ENCODE measurements around the gene ROR2. TPM values are rescaled to one million over a fixed set of nuclear protein-coding genes. Genes with fewer than 3 reads are reported as not detected.

ROR2 gene
- total RNA-seq, 1 experiment from 2014 or later, result 2.7 TPM

DNA sequence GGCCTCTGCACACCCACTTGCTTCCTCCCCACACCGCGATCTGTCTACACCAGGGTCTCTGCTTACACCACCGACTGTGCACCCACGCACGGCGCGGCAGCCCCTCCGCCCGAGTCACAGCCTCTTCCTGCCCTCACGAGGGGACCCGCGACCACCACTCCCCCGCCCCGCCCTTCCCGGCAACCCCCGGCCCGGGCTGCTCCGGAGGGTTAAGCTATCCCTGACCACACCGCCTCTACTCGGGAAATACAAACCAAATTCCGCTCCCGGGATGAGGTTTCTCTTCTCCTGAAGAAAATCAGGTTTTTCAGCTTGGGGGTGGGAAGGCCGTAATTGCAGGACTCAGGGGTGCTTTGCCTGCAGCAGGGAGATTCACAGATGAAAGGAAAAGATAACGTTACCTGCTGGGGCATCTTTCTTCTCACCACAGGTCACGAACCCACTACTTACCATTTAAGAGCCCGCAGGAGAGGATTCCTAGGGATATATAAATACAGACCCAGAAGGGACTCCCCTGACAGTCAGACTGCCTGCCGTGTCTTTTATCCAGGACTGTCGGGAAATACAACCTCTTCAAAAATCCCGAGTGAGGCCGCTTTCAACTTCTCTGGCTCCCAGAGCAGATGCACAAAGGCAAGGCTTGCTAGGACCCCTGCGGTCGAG, 63.5 kb downstream of the ROR2 start:
- no peak overlapping the region for H4K91ac ChIP-seq (ENCODE audit: insufficient read length, low read depth, low read length)
- peaks cover 9% of the 10 kb centered on the region; the same call in 1 of the 2 replicates for H3K4me1 ChIP-seq (ENCODE audit: insufficient read depth, low read length)
- H2BK120ac ChIP-seq (ENCODE audit: low read depth, low read length, poor library complexity, severe bottlenecking), result no peak overlapping the region
- H3K9me3 Mint-ChIP-seq, result peaks cover 0 to 2% of the 10 kb centered on the region in 2 experiments; a peak in 1 of 5 replicates
- peaks cover 28 to 37% of the 10 kb centered on the region in 2 experiments for H3K4me1 Mint-ChIP-seq
- no peak overlapping the region for H2AFZ ChIP-seq (ENCODE audit: low read length)
- H4K5ac ChIP-seq (ENCODE audit: insufficient read length, low read depth, low read length), result no peak overlapping the region
- no peaks in the 10 kb centered on the region for H3K9me3 ChIP-seq (ENCODE audit: control insufficient read depth, low read depth, low read length)
- no peak overlapping the region for H2BK15ac ChIP-seq (ENCODE audit: low read depth, low read length)
- H3K27me3 ChIP-seq (ENCODE audit: insufficient read depth, low read length), result peaks cover 22% of the 10 kb centered on the region; the same call in 1 of the 2 replicates
- H3K23ac ChIP-seq (ENCODE audit: insufficient read length, low read depth, low read length), result no peak overlapping the region
- H3K4ac ChIP-seq (ENCODE audit: low read depth, low read length), result no peak overlapping the region
- H4K8ac ChIP-seq (replicated peaks; ENCODE audit: insufficient read length, low read depth, low read length), result no peak overlapping the region
- no peak overlapping the region for H2BK12ac ChIP-seq (ENCODE audit: insufficient read length, low read depth, low read length)
- H3K4me2 ChIP-seq (ENCODE audit: insufficient read depth, insufficient read length, low read length), result peak overlapping the region; percentile 66
- no peaks in the 10 kb centered on the region for H4K20me1 ChIP-seq (ENCODE audit: control insufficient read depth, insufficient read depth, insufficient read length)
- H3K18ac ChIP-seq (ENCODE audit: insufficient read length, low read depth, low read length), result peak overlapping the region; percentile 28
- H3K27ac ChIP-seq (ENCODE audit: insufficient read length, low read depth, low read length), result no peak overlapping the region
- 0 out of 7 replicates have a peak overlapping the region, but pooled peaks of 1 of the 3 experiments have one; percentile 40 for H3K27ac Mint-ChIP-seq
- WGBS (ENCODE audit: extremely low coverage, insufficient read length, low lambda C conversion rate), result no CpG with 5 or more reads among the region's 32 CpGs
- no peaks in the 10 kb centered on the region for H3K79me2 ChIP-seq (ENCODE audit: insufficient read depth, low read length)
- no peaks in the 10 kb centered on the region for H3K79me1 ChIP-seq (ENCODE audit: insufficient read depth, low read depth, low read length, poor library complexity, severe bottlenecking)
- TF ChIP-seq, protein P1, sequence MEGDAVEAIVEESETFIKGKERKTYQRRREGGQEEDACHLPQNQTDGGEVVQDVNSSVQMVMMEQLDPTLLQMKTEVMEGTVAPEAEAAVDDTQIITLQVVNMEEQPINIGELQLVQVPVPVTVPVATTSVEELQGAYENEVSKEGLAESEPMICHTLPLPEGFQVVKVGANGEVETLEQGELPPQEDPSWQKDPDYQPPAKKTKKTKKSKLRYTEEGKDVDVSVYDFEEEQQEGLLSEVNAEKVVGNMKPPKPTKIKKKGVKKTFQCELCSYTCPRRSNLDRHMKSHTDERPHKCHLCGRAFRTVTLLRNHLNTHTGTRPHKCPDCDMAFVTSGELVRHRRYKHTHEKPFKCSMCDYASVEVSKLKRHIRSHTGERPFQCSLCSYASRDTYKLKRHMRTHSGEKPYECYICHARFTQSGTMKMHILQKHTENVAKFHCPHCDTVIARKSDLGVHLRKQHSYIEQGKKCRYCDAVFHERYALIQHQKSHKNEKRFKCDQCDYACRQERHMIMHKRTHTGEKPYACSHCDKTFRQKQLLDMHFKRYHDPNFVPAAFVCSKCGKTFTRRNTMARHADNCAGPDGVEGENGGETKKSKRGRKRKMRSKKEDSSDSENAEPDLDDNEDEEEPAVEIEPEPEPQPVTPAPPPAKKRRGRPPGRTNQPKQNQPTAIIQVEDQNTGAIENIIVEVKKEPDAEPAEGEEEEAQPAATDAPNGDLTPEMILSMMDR (conservative IDR thresholded peaks at IDR 0.05), result no peak
- DNase-seq, result peak; percentile 55
- no peak overlapping the region for H3T11ph ChIP-seq (ENCODE audit: low read length)
- H2BK20ac ChIP-seq (ENCODE audit: low read depth, low read length, poor library complexity, severe bottlenecking), result no peak overlapping the region
- H2AK5ac ChIP-seq (ENCODE audit: insufficient read length, low read length), result no peak overlapping the region
- H3K23me2 ChIP-seq (ENCODE audit: insufficient read length, low read depth, low read length, poor library complexity, severe bottlenecking), result no peaks in the 10 kb centered on the region
- H2BK5ac ChIP-seq (ENCODE audit: insufficient read length, low read length), result no peak overlapping the region
- H3K36me3 Mint-ChIP-seq (ENCODE audit: insufficient read depth in 1 of 3, low read depth in 3 of 3), result peaks cover 0 to 4% (median 0%) of the 10 kb centered on the region in 3 experiments; a peak in 3 of 7 replicates
- H3K4me3 Mint-ChIP-seq, result peak overlapping the region; percentile 36 to 72; a peak in 4 of 5 replicates
- peak overlapping the region; percentile 73 for H3K14ac ChIP-seq (ENCODE audit: insufficient read depth, low read length)
- no peak overlapping the region for H3K56ac ChIP-seq (ENCODE audit: insufficient read length, low read depth, low read length)
- peaks cover 100% of the 10 kb centered on the region for H3K27me3 Mint-ChIP-seq (ENCODE audit: low read depth)
- H3K9ac ChIP-seq (ENCODE audit: extremely low read depth, insufficient read length, low read length), result no peak overlapping the region
